H54 (cell line): ENCODE measurements around the gene AMDHD2.
A peak's percentile ranks its signal among the peaks of the same experiment; 100 is the strongest.

Experiments
- DNase-seq: peaks from one replicate; pipeline ENCODE4 v3.0.0; 2011; ENCODE audit warnings: low spot score, mixed read lengths; ENCODE audit not compliant: insufficient read length
- FAIRE-seq: peaks from 3 replicates; lab custom pipeline; 2011; peaks lifted over from hg19 to GRCh38; lab: Jason Lieb, UNC
- POLR2A ChIP-seq: IDR thresholded peaks from 2 replicates; pipeline ENCODE4 v1.6.1; 2011; ENCODE audit warnings: low read depth, mild to moderate bottlenecking, low read length

The AMDHD2 gene

DNA sequence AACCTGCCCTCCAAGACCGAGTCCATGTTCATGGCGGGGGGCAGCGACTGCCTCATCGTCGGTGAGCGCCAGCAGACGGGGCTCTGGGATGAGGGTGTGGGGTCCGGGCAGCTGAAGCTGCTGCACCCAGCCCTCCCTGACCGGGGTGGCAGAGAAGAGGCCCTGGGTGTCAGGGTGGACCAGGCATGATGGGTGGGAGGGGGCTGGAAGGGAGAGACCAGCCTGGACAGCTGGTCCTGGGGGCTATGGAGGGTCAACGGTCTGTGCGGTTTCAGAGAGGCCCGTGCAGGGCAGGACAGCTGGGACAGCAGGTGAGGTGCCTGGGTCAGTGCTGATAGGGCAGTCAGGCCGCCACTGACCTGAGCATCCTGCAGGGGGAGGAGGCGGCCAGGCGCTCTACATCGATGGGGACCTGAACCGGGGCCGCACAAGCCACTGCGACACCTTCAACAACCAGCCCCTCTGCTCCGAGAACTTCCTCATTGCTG lies 19.7 kb upstream of the AMDHD2 start:
- FAIRE-seq (no peak), DNase-seq (no peak)
- TF ChIP-seq POLR2A, result no peak

- FAIRE-seq (no peak), DNase-seq (peak; percentile 87)
- no peak for TF ChIP-seq POLR2A
Measured at GRCh38 chr16:2500918-2501750, 19.0 kb upstream of the AMDHD2 start.

- FAIRE-seq, result no peak
- no peak for TF ChIP-seq POLR2A
- no peak for DNase-seq
Measured at GRCh38 chr16:2501946-2502895, 17.9 kb upstream of the AMDHD2 start.

GRCh38 chr16:2505695-2506094 lies 14.5 kb upstream of the AMDHD2 start:
- no peak for TF ChIP-seq POLR2A
- FAIRE-seq, result no peak
- no peak for DNase-seq

DNA sequence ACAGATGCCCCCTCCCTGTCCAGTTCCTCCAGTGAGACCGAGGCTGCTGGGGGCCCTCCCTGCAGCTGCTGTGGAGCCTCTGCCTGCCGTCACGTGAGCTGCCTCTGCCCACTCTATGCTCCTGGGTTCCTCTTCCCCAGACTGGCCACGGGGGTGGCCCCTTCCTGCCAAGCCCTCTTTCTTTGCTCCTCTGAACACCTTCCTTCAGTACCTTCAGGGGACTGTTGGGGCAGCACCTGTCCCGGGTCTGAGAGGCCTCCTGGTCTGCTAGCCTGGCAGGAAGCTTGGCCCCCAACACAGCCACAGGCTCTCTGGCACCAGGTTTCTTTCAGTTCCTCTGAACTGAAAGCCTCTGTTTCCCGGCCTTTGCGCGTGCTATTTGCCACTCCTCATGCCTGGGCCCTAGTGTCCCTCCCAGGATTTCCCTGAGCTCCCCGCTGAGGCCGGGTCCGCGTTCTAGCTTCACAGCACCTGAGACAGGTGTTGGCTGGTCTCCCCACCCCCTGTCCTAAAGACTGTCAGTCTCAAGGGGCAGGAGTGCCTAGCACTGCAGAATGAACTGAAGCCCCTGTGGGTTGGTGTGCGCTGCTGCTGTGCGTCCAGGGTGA lies 13.0 kb upstream of the AMDHD2 start:
- no peak for TF ChIP-seq POLR2A
- FAIRE-seq, result no peak
- no peak for DNase-seq

- FAIRE-seq (no peak), DNase-seq (no peak)
- TF ChIP-seq POLR2A, result no peak
Measured at GRCh38 chr16:2507665-2508064, 12.5 kb upstream of the AMDHD2 start.

GRCh38 chr16:2508722-2509400 lies 11.3 kb upstream of the AMDHD2 start:
- FAIRE-seq (no peak), DNase-seq (no peak)
- no peak for TF ChIP-seq POLR2A

DNA sequence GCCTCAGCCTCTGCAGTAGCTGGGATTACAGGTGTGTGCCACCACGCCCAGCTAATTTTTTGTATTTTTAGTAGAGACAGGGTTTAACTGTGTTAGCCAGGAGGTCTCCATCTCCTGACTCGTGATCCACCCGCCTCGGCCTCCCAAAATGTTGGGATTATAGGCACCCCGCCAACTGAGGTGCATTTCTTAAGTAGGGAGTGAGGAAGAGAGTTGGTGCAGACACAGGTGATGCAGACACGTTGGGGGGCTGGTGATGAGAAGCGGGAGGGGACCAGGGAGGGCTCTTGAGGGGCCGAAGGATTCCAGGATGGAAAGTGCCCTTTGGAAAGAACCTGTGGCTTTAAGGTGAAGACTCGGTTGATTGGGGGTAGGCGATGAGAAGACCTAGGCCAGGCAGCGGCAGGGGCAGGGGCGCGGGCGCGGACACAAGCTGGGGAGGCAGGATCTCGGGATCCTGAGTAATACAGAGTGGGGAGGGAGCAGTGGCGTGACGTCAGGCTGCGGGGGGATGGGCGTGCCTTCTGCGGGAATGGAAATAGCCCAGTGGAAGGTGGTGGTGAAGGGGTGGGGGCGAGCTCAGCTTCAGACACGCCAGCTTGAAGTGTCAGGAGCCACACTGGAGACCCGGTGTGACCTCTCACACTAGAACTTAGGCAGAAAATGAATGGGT lies 8.9 kb upstream of the AMDHD2 start:
- no peak for TF ChIP-seq POLR2A
- DNase-seq (no peak), FAIRE-seq (no peak)

- no peak for TF ChIP-seq POLR2A
- DNase-seq (no peak), FAIRE-seq (no peak)
Measured at GRCh38 chr16:2511996-2512734, 8.0 kb upstream of the AMDHD2 start.

GRCh38 chr16:2512735-2513404 lies 7.3 kb upstream of the AMDHD2 start:
- no peak for DNase-seq
- no peak for TF ChIP-seq POLR2A
- FAIRE-seq, result no peak
